Osteocyte (in vitro differentiated cells): ENCODE measurements around the gene ASMTL. TPM values are rescaled to one million over a fixed set of nuclear protein-coding genes. Genes with fewer than 3 reads are reported as not detected.

Experiments used
- DNase-seq: peaks from one replicate; pipeline ENCODE4 v3.0.0; 2021; ENCODE audit warnings: mixed read lengths; ENCODE audit not compliant: unreplicated experiment; ENCODE audit errors: extremely low spot score
- H3K27ac Mint-ChIP-seq: one replicate; pipeline ENCODE4 v1.8.0; 2021; ENCODE audit warnings: mild to moderate bottlenecking, mixed read lengths; ENCODE audit not compliant: unreplicated experiment
- H3K27me3 Mint-ChIP-seq: one replicate; pipeline ENCODE4 v1.8.0; 2021; ENCODE audit warnings: mixed read lengths; ENCODE audit not compliant: unreplicated experiment
- H3K36me3 Mint-ChIP-seq: one replicate; pipeline ENCODE4 v1.8.0; 2021; ENCODE audit warnings: mixed read lengths; ENCODE audit not compliant: unreplicated experiment
- H3K4me1 Mint-ChIP-seq: one replicate; pipeline ENCODE4 v1.8.0; 2021; ENCODE audit warnings: mixed read lengths; ENCODE audit not compliant: unreplicated experiment
- H3K4me3 Mint-ChIP-seq: one replicate; pipeline ENCODE4 v1.8.0; 2021; ENCODE audit warnings: mild to moderate bottlenecking, moderate library complexity, mixed read lengths; ENCODE audit not compliant: unreplicated experiment
- H3K9me3 Mint-ChIP-seq: one replicate; pipeline ENCODE4 v1.8.0; 2021; ENCODE audit warnings: mixed read lengths; ENCODE audit not compliant: unreplicated experiment
- CTCF ChIP-seq: fragments of 200-600 bp; sonication (generic); IDR thresholded peaks from 2 replicates; pipeline ENCODE4 v1.5.0; 2021; ENCODE audit warnings: antibody characterized with exemption, mild to moderate bottlenecking, moderate library complexity
- total RNA-seq: library from RNA; stranded (reverse); gene quantifications from 2 replicates; pipeline ENCODE4 v1.2.1, GENCODE V29; 2021

Gene ASMTL
- total RNA-seq, 1 donor from 2014 or later, result 33.3 TPM

- Mint-ChIP-seq H3K27ac (no peak overlapping the region), H3K4me1 (peaks cover 2% of the 10 kb centered on the region), H3K9me3 (no peaks in the 10 kb centered on the region), H3K36me3 (peaks cover 4% of the 10 kb centered on the region), H3K4me3 (no peak overlapping the region), H3K27me3 (no peaks in the 10 kb centered on the region)
- no peak for DNase-seq
- no peak for TF ChIP-seq CTCF
Observed at GRCh38 chrX:1354036-1355019, 98.4 kb downstream of the ASMTL start.

Other genes with a start within 250 kb of the ASMTL start
- gene CRLF2, start 240.3 kb downstream of the ASMTL start, total RNA-seq, result not detected in 2 replicates
- gene CSF2RA, start 184.1 kb downstream of the ASMTL start, total RNA-seq, result not detected in 2 replicates
- gene IL3RA, start 116.1 kb downstream of the ASMTL start, total RNA-seq, result 0.24 TPM in 1 of 2 replicates, not detected in the other
- gene SLC25A6, start 60.8 kb downstream of the ASMTL start, total RNA-seq, result 394 and 402 TPM in 2 replicates
- not detected in 2 replicates for gene P2RY8, start 84.3 kb upstream of the ASMTL start, total RNA-seq
- 43.6 and 48.7 TPM in 2 replicates for gene AKAP17A, start 138.7 kb upstream of the ASMTL start, total RNA-seq
- not detected in 2 replicates for gene ASMT, start 162.2 kb upstream of the ASMTL start, total RNA-seq